ENCODE results near the gene FRMD4B.

FRMD4B gene

GRCh38 chr3:69379661-69380060, 6.2 kb downstream of the FRMD4B start:
- H3K4me3 ChIP-seq (replicated peaks; ENCODE audit: insufficient read depth, low read length): no peak overlapping the region
- TF ChIP-seq SPI1 (IDR thresholded peaks at IDR 0.05; ENCODE audit: borderline replicate concordance, low read depth) (no peak), POLR2AphosphoS5 (IDR thresholded peaks at IDR 0.05; ENCODE audit: low read depth) (no peak), REST (IDR thresholded peaks at IDR 0.05; ENCODE audit: insufficient replicate concordance, low read depth) (no peak), CTCF (IDR thresholded peaks at IDR 0.05; ENCODE audit: insufficient read depth, low read length) (no peak), GABPA (IDR thresholded peaks at IDR 0.05; ENCODE audit: low read depth) (no peak)
- no peak overlapping the region for H3K27ac ChIP-seq (replicated peaks)
- no peaks in the 10 kb centered on the region for H3K27me3 ChIP-seq (ENCODE audit: insufficient read depth, poor library complexity, severe bottlenecking)
- DNase-seq (ENCODE audit: low read depth in 1 of 2, low spot score in 1 of 2): no peak

GRCh38 chr3:69378112-69378802, 7.6 kb downstream of the FRMD4B start:
- no peak for DNase-seq (ENCODE audit: low read depth in 1 of 2, low spot score in 1 of 2)
- TF ChIP-seq REST (IDR thresholded peaks at IDR 0.05; ENCODE audit: insufficient replicate concordance, low read depth): no peak
- no peak for TF ChIP-seq POLR2AphosphoS5 (IDR thresholded peaks at IDR 0.05; ENCODE audit: low read depth)
- TF ChIP-seq SPI1 (IDR thresholded peaks at IDR 0.05; ENCODE audit: borderline replicate concordance, low read depth): no peak
- TF ChIP-seq CTCF (IDR thresholded peaks at IDR 0.05; ENCODE audit: insufficient read depth, low read length): no peak
- TF ChIP-seq GABPA (IDR thresholded peaks at IDR 0.05; ENCODE audit: low read depth): no peak
- Histone ChIP-seq H3K4me3 (replicated peaks; ENCODE audit: insufficient read depth, low read length) (no peak overlapping the region), H3K27me3 (ENCODE audit: insufficient read depth, poor library complexity, severe bottlenecking) (no peaks in the 10 kb centered on the region), H3K27ac (replicated peaks) (no peak overlapping the region)

- DNase-seq (ENCODE audit: low read depth in 1 of 2, low spot score in 1 of 2): no peak
- TF ChIP-seq REST (IDR thresholded peaks at IDR 0.05; ENCODE audit: insufficient replicate concordance, low read depth) (no peak), CTCF (IDR thresholded peaks at IDR 0.05; ENCODE audit: insufficient read depth, low read length) (no peak), POLR2AphosphoS5 (IDR thresholded peaks at IDR 0.05; ENCODE audit: low read depth) (no peak), GABPA (IDR thresholded peaks at IDR 0.05; ENCODE audit: low read depth) (no peak), SPI1 (IDR thresholded peaks at IDR 0.05; ENCODE audit: borderline replicate concordance, low read depth) (no peak)
- Histone ChIP-seq H3K27me3 (ENCODE audit: insufficient read depth, poor library complexity, severe bottlenecking) (no peaks in the 10 kb centered on the region), H3K27ac (replicated peaks) (no peak overlapping the region), H3K4me3 (replicated peaks; ENCODE audit: insufficient read depth, low read length) (no peak overlapping the region)
Observed at GRCh38 chr3:69377262-69377661, 8.6 kb downstream of the FRMD4B start.
